SU-DHL-6 (cell line): Measurements from ENCODE around the gene CYSRT1.

Source experiments
- H2AFZ ChIP-seq: fragments of 200-600 bp; sonication (generic); 2 replicates; pipeline ENCODE4 v1.6.1; 2014; ENCODE audit warnings: low read depth, mild to moderate bottlenecking, moderate library complexity, mixed read lengths, antibody characterized with exemption, low read length; ENCODE audit not compliant: severe bottlenecking
- H3F3A ChIP-seq: fragments of 200-600 bp; shearing (Covaris generic); 2 replicates; pipeline ENCODE4 v1.6.0; 2016; ENCODE audit warnings: antibody characterized with exemption, mild to moderate bottlenecking; ENCODE audit not compliant: insufficient read depth
- H3K27ac ChIP-seq: fragments of 200-600 bp; sonication (generic); 2 replicates; pipeline ENCODE4 v1.5.1; 2016; ENCODE audit warnings: low read depth, mild to moderate bottlenecking, low read length, moderate library complexity, mixed read lengths
- H3K27me3 ChIP-seq: fragments of 200-600 bp; sonication (generic), shearing (Covaris generic); 2 replicates; pipeline ENCODE4 v1.6.0; 2014; ENCODE audit warnings: mild to moderate bottlenecking, low read length
- H3K36me3 ChIP-seq: fragments of 200-600 bp; sonication (generic); 2 replicates; pipeline ENCODE4 v1.6.1; 2014; ENCODE audit warnings: mild to moderate bottlenecking, low read length, mixed read lengths
- H3K4me2 ChIP-seq: fragments of 300-600, 200-600 bp; shearing (Covaris generic), sonication (generic); 2 replicates; pipeline ENCODE4 v1.6.0; 2014; ENCODE audit warnings: low read length, low read depth, mild to moderate bottlenecking; ENCODE audit not compliant: poor library complexity, severe bottlenecking
- H3K4me3 ChIP-seq: fragments of 200-600 bp; sonication (generic); 2 replicates; pipeline ENCODE4 v1.5.1; 2014; ENCODE audit warnings: antibody characterized with exemption, low read length, mild to moderate bottlenecking, mixed read lengths; ENCODE audit not compliant: insufficient read depth, poor library complexity, severe bottlenecking
- H3K79me2 ChIP-seq: fragments of 200-600 bp; sonication (generic); 2 replicates; pipeline ENCODE4 v1.6.1; 2014; ENCODE audit warnings: mild to moderate bottlenecking, low read length, moderate library complexity; ENCODE audit not compliant: insufficient read depth
- H3K9ac ChIP-seq: fragments of 200-600 bp; sonication (generic); 2 replicates; pipeline ENCODE4 v1.7.0; 2014; ENCODE audit warnings: mild to moderate bottlenecking, low read length
- H3K9me2 ChIP-seq: fragments of 200-600 bp; sonication (generic); replicated peaks from 2 replicates; pipeline ENCODE4 v1.6.1; 2014; ENCODE audit warnings: low read length; ENCODE audit not compliant: insufficient read depth
- H3K9me3 ChIP-seq: fragments of 200-600 bp; sonication (generic); 2 replicates; pipeline ENCODE4 v1.6.1; 2014; ENCODE audit warnings: low read length, mixed read lengths; ENCODE audit not compliant: insufficient read depth
- H4K20me1 ChIP-seq: fragments of 200-600 bp; sonication (generic); 2 replicates; pipeline ENCODE4 v1.6.1; 2014; ENCODE audit warnings: low read depth, mild to moderate bottlenecking, antibody characterized with exemption, low read length, moderate library complexity, mixed read lengths
- CTCF ChIP-seq: fragments of 200-600 bp; sonication (generic); IDR thresholded peaks from one replicate; pipeline ENCODE4 v1.5.1; 2017; ENCODE audit warnings: antibody characterized with exemption, mild to moderate bottlenecking, low read length, moderate library complexity; ENCODE audit not compliant: insufficient read depth, poor library complexity, severe bottlenecking
- EZH2phosphoT487 ChIP-seq: fragments of 200-600 bp; sonication (generic), shearing (Covaris generic); conservative IDR thresholded peaks from 2 replicates; pipeline ENCODE4 v1.6.1; 2018; ENCODE audit warnings: mild to moderate bottlenecking, antibody characterized with exemption, low read length, moderate library complexity, mixed read lengths

CYSRT1 gene

GRCh38 chr9:137264067-137264466 is 39.1 kb downstream of the CYSRT1 start:
- no peaks in the 10 kb centered on the region for H3K36me3 ChIP-seq
- TF ChIP-seq CTCF (no peak), EZH2phosphoT487 (no peak)

GRCh38 chr9:137265496-137266161 is 40.7 kb downstream of the CYSRT1 start:
- H2AFZ ChIP-seq, result no peak overlapping the region
- no peaks in the 10 kb centered on the region for H3K79me2 ChIP-seq
- H3K4me2 ChIP-seq, result no peak overlapping the region
- H3K4me3 ChIP-seq, result no peak overlapping the region
- H3K9me3 ChIP-seq, result no peaks in the 10 kb centered on the region
- no peak overlapping the region for H3K9ac ChIP-seq
- no peaks in the 10 kb centered on the region for H3K9me2 ChIP-seq
- TF ChIP-seq CTCF, result no peak
- TF ChIP-seq EZH2phosphoT487, result no peak
- H4K20me1 ChIP-seq, result no peaks in the 10 kb centered on the region
- no peaks in the 10 kb centered on the region for H3K36me3 ChIP-seq
- H3K27ac ChIP-seq, result no peak overlapping the region
- 0 out of 2 replicates have a peak, but pooled peaks cover 9% of the 10 kb centered on the region for H3F3A ChIP-seq
- no peaks in the 10 kb centered on the region for H3K27me3 ChIP-seq

More at GRCh38 chr9:137264067-137264466, 39.1 kb downstream of the CYSRT1 start:
- Histone ChIP-seq H3F3A (0 out of 2 replicates have a peak, but pooled peaks cover 8% of the 10 kb centered on the region), H3K27me3 (no peaks in the 10 kb centered on the region), H4K20me1 (no peaks in the 10 kb centered on the region), H2AFZ (no peak overlapping the region), H3K79me2 (no peaks in the 10 kb centered on the region), H3K9me3 (no peaks in the 10 kb centered on the region), H3K4me2 (no peak overlapping the region), H3K9me2 (no peaks in the 10 kb centered on the region), H3K27ac (no peak overlapping the region), H3K4me3 (no peak overlapping the region), H3K9ac (no peak overlapping the region)

- Histone ChIP-seq H3K27me3 (no peaks in the 10 kb centered on the region), H3K9me2 (no peaks in the 10 kb centered on the region), H2AFZ (no peak overlapping the region), H3K27ac (no peak overlapping the region), H3K9me3 (no peaks in the 10 kb centered on the region), H3F3A (0 out of 2 replicates have a peak, but pooled peaks cover 9% of the 10 kb centered on the region), H3K4me3 (no peak overlapping the region), H3K9ac (no peak overlapping the region), H4K20me1 (no peaks in the 10 kb centered on the region), H3K79me2 (no peaks in the 10 kb centered on the region), H3K36me3 (no peaks in the 10 kb centered on the region), H3K4me2 (no peak overlapping the region)
- TF ChIP-seq EZH2phosphoT487, result no peak
These were observed 41.2 kb downstream of the CYSRT1 start for GRCh38 chr9:137266162-137266527.

- H3K79me2 ChIP-seq, result no peaks in the 10 kb centered on the region
- H4K20me1 ChIP-seq, result no peaks in the 10 kb centered on the region
- no peaks in the 10 kb centered on the region for H3K9me2 ChIP-seq
- H3F3A ChIP-seq, result 0 out of 2 replicates have a peak, but pooled peaks cover 9% of the 10 kb centered on the region
- H3K27me3 ChIP-seq, result no peaks in the 10 kb centered on the region
- no peaks in the 10 kb centered on the region for H3K36me3 ChIP-seq
- no peak overlapping the region for H3K27ac ChIP-seq
- H3K9ac ChIP-seq, result no peak overlapping the region
- H3K4me3 ChIP-seq, result no peak overlapping the region
- no peak overlapping the region for H2AFZ ChIP-seq
- TF ChIP-seq EZH2phosphoT487 (no peak), CTCF (no peak)
- no peaks in the 10 kb centered on the region for H3K9me3 ChIP-seq
- H3K4me2 ChIP-seq, result no peak overlapping the region
These were observed 41.8 kb downstream of the CYSRT1 start for GRCh38 chr9:137266585-137267453.
